Rectal smooth muscle tissue (tissue), 1 donor: Measurements from ENCODE around the gene ROS1.

Source experiments
- H3K27ac ChIP-seq: one replicate; pipeline ENCODE4 v1.7.0; 2013; ENCODE audit warnings: low read depth, low read length, inconsistent platforms
- H3K27me3 ChIP-seq: one replicate; pipeline ENCODE4 v1.7.0; 2013; ENCODE audit warnings: low read length; ENCODE audit not compliant: control insufficient read depth, insufficient read depth
- H3K36me3 ChIP-seq: one replicate; pipeline ENCODE4 v1.7.0; 2013; ENCODE audit warnings: low read length; ENCODE audit not compliant: control insufficient read depth, insufficient read depth
- H3K4me1 ChIP-seq: one replicate; pipeline ENCODE4 v1.7.0; 2013; ENCODE audit warnings: low read length; ENCODE audit not compliant: control insufficient read depth, insufficient read depth
- H3K4me3 ChIP-seq: one replicate; pipeline ENCODE4 v1.7.0; 2013; ENCODE audit warnings: low read length
- H3K9ac ChIP-seq: one replicate; pipeline ENCODE4 v1.7.0; 2013; ENCODE audit warnings: low read length

ROS1 gene

GRCh38 chr6:117418320-117418719 is 7.4 kb downstream of the ROS1 start:
- Histone ChIP-seq H3K27me3 (no peaks in the 10 kb centered on the region), H3K36me3 (no peaks in the 10 kb centered on the region), H3K4me1 (no peaks in the 10 kb centered on the region), H3K27ac (no peak overlapping the region), H3K4me3 (no peak overlapping the region), H3K9ac (no peak overlapping the region)

GRCh38 chr6:117417851-117418250 is 7.9 kb downstream of the ROS1 start:
- H3K36me3 ChIP-seq = no peaks in the 10 kb centered on the region
- H3K27me3 ChIP-seq = no peaks in the 10 kb centered on the region
- H3K4me3 ChIP-seq = no peak overlapping the region
- H3K27ac ChIP-seq = no peak overlapping the region
- H3K4me1 ChIP-seq = no peaks in the 10 kb centered on the region
- H3K9ac ChIP-seq = no peak overlapping the region

GRCh38 chr6:117414770-117415169 is 11.0 kb downstream of the ROS1 start:
- Histone ChIP-seq H3K9ac (no peak overlapping the region), H3K4me1 (no peaks in the 10 kb centered on the region), H3K27ac (no peak overlapping the region), H3K4me3 (no peak overlapping the region), H3K27me3 (no peaks in the 10 kb centered on the region), H3K36me3 (no peaks in the 10 kb centered on the region)

- no peak overlapping the region for H3K9ac ChIP-seq
Observed at GRCh38 chr6:117411474-117411873, 14.3 kb downstream of the ROS1 start.

GRCh38 chr6:117409863-117410262 is 15.9 kb downstream of the ROS1 start:
- Histone ChIP-seq H3K9ac (no peak overlapping the region), H3K4me3 (no peak overlapping the region), H3K4me1 (no peaks in the 10 kb centered on the region), H3K27ac (no peak overlapping the region), H3K36me3 (no peaks in the 10 kb centered on the region), H3K27me3 (no peaks in the 10 kb centered on the region)

More at GRCh38 chr6:117411474-117411873, 14.3 kb downstream of the ROS1 start:
- no peak overlapping the region for H3K4me3 ChIP-seq
- no peaks in the 10 kb centered on the region for H3K4me1 ChIP-seq
- H3K27ac ChIP-seq = no peak overlapping the region
- H3K36me3 ChIP-seq = no peaks in the 10 kb centered on the region
- H3K27me3 ChIP-seq = no peaks in the 10 kb centered on the region

GRCh38 chr6:117409420-117409819 is 16.3 kb downstream of the ROS1 start:
- Histone ChIP-seq H3K4me1 (no peaks in the 10 kb centered on the region), H3K4me3 (no peak overlapping the region), H3K9ac (no peak overlapping the region), H3K36me3 (no peaks in the 10 kb centered on the region), H3K27me3 (no peaks in the 10 kb centered on the region), H3K27ac (no peak overlapping the region)

GRCh38 chr6:117404548-117404947 is 21.2 kb downstream of the ROS1 start:
- Histone ChIP-seq H3K4me1 (no peaks in the 10 kb centered on the region), H3K9ac (no peak overlapping the region), H3K27ac (no peak overlapping the region), H3K36me3 (no peaks in the 10 kb centered on the region), H3K27me3 (no peaks in the 10 kb centered on the region), H3K4me3 (no peak overlapping the region)

- Histone ChIP-seq H3K36me3 (no peaks in the 10 kb centered on the region), H3K27me3 (no peaks in the 10 kb centered on the region), H3K4me1 (no peaks in the 10 kb centered on the region), H3K27ac (no peak overlapping the region), H3K4me3 (no peak overlapping the region), H3K9ac (no peak overlapping the region)
Observed at GRCh38 chr6:117401799-117402198, 23.9 kb downstream of the ROS1 start.

GRCh38 chr6:117399924-117400323 is 25.8 kb downstream of the ROS1 start:
- Histone ChIP-seq H3K36me3 (no peaks in the 10 kb centered on the region), H3K9ac (no peak overlapping the region), H3K4me3 (no peak overlapping the region), H3K27ac (no peak overlapping the region), H3K4me1 (no peaks in the 10 kb centered on the region), H3K27me3 (no peaks in the 10 kb centered on the region)

- Histone ChIP-seq H3K4me3 (no peak overlapping the region), H3K27ac (no peak overlapping the region), H3K4me1 (no peaks in the 10 kb centered on the region), H3K36me3 (no peaks in the 10 kb centered on the region), H3K27me3 (no peaks in the 10 kb centered on the region), H3K9ac (no peak overlapping the region)
Observed at GRCh38 chr6:117399126-117399525, 26.6 kb downstream of the ROS1 start.

GRCh38 chr6:117397536-117398227 is 28.1 kb downstream of the ROS1 start:
- Histone ChIP-seq H3K27ac (no peak overlapping the region), H3K36me3 (no peaks in the 10 kb centered on the region), H3K4me3 (no peak overlapping the region), H3K27me3 (no peaks in the 10 kb centered on the region), H3K9ac (no peak overlapping the region), H3K4me1 (no peaks in the 10 kb centered on the region)

GRCh38 chr6:117396228-117396627 is 29.5 kb downstream of the ROS1 start:
- no peak overlapping the region for H3K27ac ChIP-seq
- no peaks in the 10 kb centered on the region for H3K27me3 ChIP-seq
- no peaks in the 10 kb centered on the region for H3K4me1 ChIP-seq
- no peak overlapping the region for H3K4me3 ChIP-seq
- H3K9ac ChIP-seq = no peak overlapping the region
- no peaks in the 10 kb centered on the region for H3K36me3 ChIP-seq

GRCh38 chr6:117395164-117395563 is 30.6 kb downstream of the ROS1 start:
- Histone ChIP-seq H3K27me3 (no peaks in the 10 kb centered on the region), H3K36me3 (no peaks in the 10 kb centered on the region), H3K27ac (no peak overlapping the region), H3K4me1 (no peaks in the 10 kb centered on the region), H3K9ac (no peak overlapping the region), H3K4me3 (no peak overlapping the region)
